CD8-positive, alpha-beta memory T cell (primary cell): ENCODE data around the gene TMEM18. TPM values are rescaled to one million over a fixed set of nuclear protein-coding genes. Genes with fewer than 3 reads are reported as not detected.

Source experiments
- CTCF ChIA-PET: fragments of 350-600 bp; sonication (Branson Sonifier 250); formaldehyde crosslinking; loops from one replicate; lab custom pipeline; 2021; ENCODE audit warnings: antibody characterized with exemption; lab: Charles Lee
- POLR2A ChIA-PET: fragments of 350-600 bp; sonication (Branson Sonifier 250); formaldehyde crosslinking; loops from one replicate; lab custom pipeline; 2021; ENCODE audit warnings: antibody characterized with exemption; lab: Charles Lee
- DNase-seq, 5 donors: peaks; one replicate each; pipeline versions ENCODE4 v3.0.0 to v3.0.0-alpha.2; 2020 to 2022; ENCODE audit warnings: mixed read lengths in 1 of 5
- H3K27ac ChIP-seq: one replicate; pipeline ENCODE4 v1.7.0; 2013; ENCODE audit warnings: low read depth, mild to moderate bottlenecking, low read length, moderate library complexity
- H3K27me3 ChIP-seq: 2 replicates; pipeline ENCODE4 v1.7.0; 2013; ENCODE audit warnings: low read length, mild to moderate bottlenecking; ENCODE audit not compliant: insufficient read depth, poor library complexity, severe bottlenecking
- H3K36me3 ChIP-seq: 2 replicates; pipeline ENCODE4 v1.7.0; 2013; ENCODE audit warnings: mild to moderate bottlenecking, low read length, moderate library complexity; ENCODE audit not compliant: insufficient read depth
- H3K4me1 ChIP-seq: 2 replicates; pipeline ENCODE4 v1.7.0; 2013; ENCODE audit warnings: mild to moderate bottlenecking, low read length, moderate library complexity; ENCODE audit not compliant: insufficient read depth
- H3K4me3 ChIP-seq: 2 replicates; pipeline ENCODE4 v1.7.0; 2013; ENCODE audit warnings: mild to moderate bottlenecking, low read length
- H3K9me3 ChIP-seq: 2 replicates; pipeline ENCODE4 v1.7.0; 2013; ENCODE audit warnings: mild to moderate bottlenecking, low read length
- H3K27ac Mint-ChIP-seq, 8 donors: one replicate each; pipeline ENCODE4 v1.8.0; 2020 to 2021; ENCODE audit warnings: mixed read lengths in 8 of 8, mild to moderate bottlenecking in 6 of 8, inconsistent platforms in 3 of 8, moderate library complexity in 3 of 8
- H3K27me3 Mint-ChIP-seq, 2 donors: one replicate each; pipeline ENCODE4 v1.8.0; 2020 to 2021; ENCODE audit warnings: mixed read lengths in 2 of 2, mild to moderate bottlenecking in 1 of 2, moderate library complexity in 1 of 2
- H3K36me3 Mint-ChIP-seq, 3 donors: one replicate each; pipeline ENCODE4 v1.8.0; 2020 to 2021; ENCODE audit warnings: mixed read lengths in 3 of 3, inconsistent platforms in 1 of 3, mild to moderate bottlenecking in 1 of 3
- H3K4me1 Mint-ChIP-seq, 3 donors: one replicate each; pipeline ENCODE4 v1.8.0; 2020 to 2021; ENCODE audit warnings: mixed read lengths in 3 of 3, inconsistent platforms in 1 of 3, mild to moderate bottlenecking in 1 of 3
- H3K4me3 Mint-ChIP-seq, 7 donors: one replicate each; pipeline ENCODE4 v1.8.0; 2020 to 2021; ENCODE audit warnings: mixed read lengths in 7 of 7, mild to moderate bottlenecking in 6 of 7, moderate library complexity in 4 of 7, inconsistent platforms in 2 of 7
- H3K9me3 Mint-ChIP-seq, 5 donors: one replicate each; pipeline ENCODE4 v1.8.0; 2020 to 2022; ENCODE audit warnings: mixed read lengths in 5 of 5, mild to moderate bottlenecking in 3 of 5, moderate library complexity in 2 of 5, inconsistent platforms in 1 of 5
- polyA plus RNA-seq: library from polyadenylated mRNA; unstranded; fragments of 300-500 nt; fragmentation: Illumina TruSeq; gene quantifications from one replicate; pipeline ENCODE4 v1.2.3, GENCODE V29; 2021
- total RNA-seq, 2 experiments: library from RNA; stranded (reverse); gene quantifications; one replicate each; pipeline ENCODE4 v1.2.3, GENCODE V29; 2021

TMEM18 gene
- total and polyA plus RNA-seq, 3 experiments from 2014 or later: 20.7 to 23.3 (median 22.2) TPM

- H3K9me3 Mint-ChIP-seq: peaks cover 0 to 1% (median 0%) of the 10 kb centered on the region in 5 donors
- no peaks in the 10 kb centered on the region for H3K4me1 ChIP-seq
- no peaks in the 10 kb centered on the region for H3K4me1 Mint-ChIP-seq
- H3K4me3 ChIP-seq: no peak overlapping the region
- H3K27me3 ChIP-seq: no peaks in the 10 kb centered on the region
- H3K27ac ChIP-seq: no peak overlapping the region
- DNase-seq: no peak
- no peaks in the 10 kb centered on the region for H3K9me3 ChIP-seq
- H3K27me3 Mint-ChIP-seq: peaks cover 11 to 41% of the 10 kb centered on the region in 2 donors
- ChIA-PET CTCF (interaction anchor here (1.6 kb wide), 1 partner anchor 829 kb away, joined by 4 read pairs; no protein-coding TSS in a partner anchor), POLR2A (no interaction called here)
- no peaks in the 10 kb centered on the region for H3K36me3 ChIP-seq
- no peak overlapping the region for H3K4me3 Mint-ChIP-seq
- H3K27ac Mint-ChIP-seq: no peak overlapping the region
- H3K36me3 Mint-ChIP-seq: no peaks in the 10 kb centered on the region
These were observed 38.8 kb upstream of the TMEM18 start for GRCh38 chr2:715854-716560.

- Histone ChIP-seq H3K36me3 (no peaks in the 10 kb centered on the region), H3K4me3 (no peak overlapping the region), H3K4me1 (no peaks in the 10 kb centered on the region), H3K9me3 (no peaks in the 10 kb centered on the region), H3K27ac (no peak overlapping the region), H3K27me3 (no peaks in the 10 kb centered on the region)
- H3K9me3 Mint-ChIP-seq: peaks cover 0 to 1% (median 0%) of the 10 kb centered on the region in 5 donors
- CTCF ChIA-PET: interaction anchor here (1.0 to 1.6 kb wide), 2 partner anchors 16 to 830 kb away, joined by 3 to 4 read pairs; no protein-coding TSS in a partner anchor
- no peak for DNase-seq
- peaks cover 10 to 42% of the 10 kb centered on the region in 2 donors for H3K27me3 Mint-ChIP-seq
- H3K27ac Mint-ChIP-seq: no peak overlapping the region
- POLR2A ChIA-PET: no interaction called here
- no peak overlapping the region for H3K4me3 Mint-ChIP-seq
- no peaks in the 10 kb centered on the region for H3K4me1 Mint-ChIP-seq
- no peaks in the 10 kb centered on the region for H3K36me3 Mint-ChIP-seq
These were observed 37.8 kb upstream of the TMEM18 start for GRCh38 chr2:715038-715437.

- POLR2A ChIA-PET: no interaction called here
- H3K27ac Mint-ChIP-seq: peak overlapping the region in 1 of 8 donors; percentile 59
These were observed 37.0 kb upstream of the TMEM18 start for GRCh38 chr2:714005-714741.

GRCh38 chr2:710867-711665 is 33.9 kb upstream of the TMEM18 start:
- DNase-seq: no peak
- Mint-ChIP-seq H3K27me3 (peaks cover 14 to 44% of the 10 kb centered on the region in 2 donors), H3K4me1 (peaks cover 6 to 12% (median 7%) of the 10 kb centered on the region in 3 donors), H3K27ac (no peak overlapping the region), H3K9me3 (peaks cover 0 to 1% (median 0%) of the 10 kb centered on the region in 5 donors), H3K36me3 (no peaks in the 10 kb centered on the region), H3K4me3 (no peak overlapping the region)
- Histone ChIP-seq H3K27me3 (no peaks in the 10 kb centered on the region), H3K4me1 (no peaks in the 10 kb centered on the region), H3K4me3 (no peak overlapping the region), H3K27ac (no peak overlapping the region), H3K9me3 (no peaks in the 10 kb centered on the region), H3K36me3 (no peaks in the 10 kb centered on the region)
- ChIA-PET POLR2A (no interaction called here), CTCF (no interaction called here)

More at GRCh38 chr2:714005-714741, 37.0 kb upstream of the TMEM18 start:
- peaks cover 0 to 1% (median 0%) of the 10 kb centered on the region in 5 donors for H3K9me3 Mint-ChIP-seq
- Histone ChIP-seq H3K9me3 (no peaks in the 10 kb centered on the region), H3K36me3 (no peaks in the 10 kb centered on the region), H3K27ac (no peak overlapping the region), H3K4me1 (no peaks in the 10 kb centered on the region), H3K4me3 (no peak overlapping the region), H3K27me3 (no peaks in the 10 kb centered on the region)
- peaks cover 12 to 44% of the 10 kb centered on the region in 2 donors for H3K27me3 Mint-ChIP-seq
- no peaks in the 10 kb centered on the region for H3K36me3 Mint-ChIP-seq
- no peaks in the 10 kb centered on the region for H3K4me1 Mint-ChIP-seq
- no peak overlapping the region for H3K4me3 Mint-ChIP-seq
- DNase-seq: no peak
- CTCF ChIA-PET: interaction anchor here (1.6 kb wide), 1 partner anchor 831 kb away, joined by 4 read pairs; no protein-coding TSS in a partner anchor

GRCh38 chr2:709138-709765 is 32.0 kb upstream of the TMEM18 start:
- Histone ChIP-seq H3K9me3 (no peaks in the 10 kb centered on the region), H3K4me1 (no peaks in the 10 kb centered on the region), H3K4me3 (no peak overlapping the region), H3K27me3 (no peaks in the 10 kb centered on the region), H3K36me3 (no peaks in the 10 kb centered on the region), H3K27ac (no peak overlapping the region)
- POLR2A ChIA-PET: no interaction called here
- Mint-ChIP-seq H3K9me3 (peaks cover 0 to under 1% (median 0%) of the 10 kb centered on the region in 5 donors), H3K4me1 (peaks cover 8 to 17% (median 16%) of the 10 kb centered on the region in 3 donors), H3K27me3 (peaks cover 14 to 33% of the 10 kb centered on the region in 2 donors), H3K27ac (no peak overlapping the region), H3K4me3 (no peak overlapping the region), H3K36me3 (no peaks in the 10 kb centered on the region)
- CTCF ChIA-PET: no interaction called here
- no peak for DNase-seq

GRCh38 chr2:708667-709066 is 31.5 kb upstream of the TMEM18 start:
- ChIA-PET POLR2A (no interaction called here), CTCF (no interaction called here)
- no peak overlapping the region for H3K27ac Mint-ChIP-seq
- Histone ChIP-seq H3K27ac (no peak overlapping the region), H3K4me3 (no peak overlapping the region), H3K36me3 (no peaks in the 10 kb centered on the region), H3K9me3 (no peaks in the 10 kb centered on the region), H3K4me1 (no peaks in the 10 kb centered on the region), H3K27me3 (no peaks in the 10 kb centered on the region)
- H3K4me3 Mint-ChIP-seq: no peak overlapping the region
- DNase-seq: no peak
- H3K9me3 Mint-ChIP-seq: peaks cover 0 to 4% (median 0%) of the 10 kb centered on the region in 5 donors
- H3K36me3 Mint-ChIP-seq: no peaks in the 10 kb centered on the region
- peaks cover 16 to 27% of the 10 kb centered on the region in 2 donors for H3K27me3 Mint-ChIP-seq
- peaks cover 8 to 17% (median 16%) of the 10 kb centered on the region in 3 donors for H3K4me1 Mint-ChIP-seq

- no peaks in the 10 kb centered on the region for H3K9me3 ChIP-seq
- no peaks in the 10 kb centered on the region for H3K4me1 ChIP-seq
- Mint-ChIP-seq H3K4me3 (no peak overlapping the region), H3K27me3 (peaks cover 11 to 15% of the 10 kb centered on the region in 2 donors), H3K27ac (peak overlapping the region in 1 of 8 donors; percentile 72), H3K9me3 (peaks cover 0 to 4% (median 1%) of the 10 kb centered on the region in 5 donors), H3K4me1 (peaks cover 8 to 17% (median 16%) of the 10 kb centered on the region in 3 donors), H3K36me3 (no peaks in the 10 kb centered on the region)
- POLR2A ChIA-PET: no interaction called here
- H3K36me3 ChIP-seq: no peaks in the 10 kb centered on the region
- CTCF ChIA-PET: no interaction called here
- H3K27ac ChIP-seq: no peak overlapping the region
- no peak for DNase-seq
- H3K27me3 ChIP-seq: no peaks in the 10 kb centered on the region
- no peak overlapping the region for H3K4me3 ChIP-seq
These were observed 28.8 kb upstream of the TMEM18 start for GRCh38 chr2:705971-706511.
